Measurements from ENCODE around the gene THUMPD3.

The THUMPD3 gene

DNA sequence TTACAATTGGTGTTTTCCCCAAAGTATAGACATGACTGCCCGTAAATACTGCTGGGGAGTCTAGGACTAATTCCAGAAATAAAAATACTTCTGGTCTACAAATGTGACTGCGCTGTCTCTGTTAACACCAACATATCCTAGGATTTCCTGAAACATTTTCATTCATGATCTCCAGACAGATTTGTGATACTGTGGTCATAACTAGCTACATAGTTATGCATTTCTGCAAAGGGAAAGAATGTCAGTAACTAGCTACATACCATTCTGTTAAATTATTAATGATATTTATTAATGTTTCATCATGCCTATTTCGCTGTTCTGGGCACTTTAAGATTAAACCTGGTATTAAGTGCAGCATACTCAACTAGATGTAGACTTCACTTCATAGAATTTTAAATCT lies 67.9 kb downstream of the THUMPD3 start:
- DNase-seq = no peak

DNA sequence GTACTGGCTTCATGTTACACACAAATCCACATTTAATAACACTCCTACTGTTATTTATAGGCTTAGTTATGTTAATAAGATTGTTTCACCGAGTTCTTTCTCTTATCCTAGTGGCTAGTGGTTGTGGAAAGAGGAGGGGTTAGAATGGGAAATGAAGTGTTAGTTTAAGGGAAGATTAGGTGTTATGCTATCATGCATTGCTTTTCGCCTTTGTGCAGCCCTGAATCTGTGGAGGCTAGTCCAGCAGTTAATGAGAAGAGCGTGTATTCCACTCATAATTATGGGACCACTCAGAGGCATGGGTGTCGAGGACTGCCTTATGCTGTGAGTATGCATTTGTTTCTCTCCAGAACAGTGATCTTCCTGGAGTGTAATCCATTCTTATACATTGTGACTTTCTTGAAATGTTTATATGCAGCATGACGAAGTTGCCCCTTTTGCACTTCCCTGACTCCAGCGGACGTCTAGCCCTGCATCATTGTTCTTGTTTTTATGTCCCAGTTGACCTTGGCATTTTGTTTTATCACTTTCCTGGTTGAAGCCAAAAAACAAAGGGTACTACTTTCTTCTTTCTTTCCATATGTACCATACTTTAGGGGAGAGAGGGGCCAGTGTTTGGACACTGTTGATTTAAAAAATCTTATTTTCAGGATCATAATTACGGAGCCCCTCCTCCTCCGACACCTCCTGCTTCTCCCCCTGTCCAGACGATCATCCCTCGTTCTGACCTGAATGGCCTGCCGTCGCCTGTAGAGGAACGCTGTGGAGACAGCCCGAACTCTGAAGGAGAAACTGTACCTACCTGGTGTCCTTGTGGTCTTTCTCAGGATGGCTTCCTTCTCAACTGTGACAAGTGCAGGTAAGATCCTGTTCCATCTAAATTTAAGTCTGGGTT lies 71.0 kb downstream of the THUMPD3 start:
- no peak for DNase-seq

DNA sequence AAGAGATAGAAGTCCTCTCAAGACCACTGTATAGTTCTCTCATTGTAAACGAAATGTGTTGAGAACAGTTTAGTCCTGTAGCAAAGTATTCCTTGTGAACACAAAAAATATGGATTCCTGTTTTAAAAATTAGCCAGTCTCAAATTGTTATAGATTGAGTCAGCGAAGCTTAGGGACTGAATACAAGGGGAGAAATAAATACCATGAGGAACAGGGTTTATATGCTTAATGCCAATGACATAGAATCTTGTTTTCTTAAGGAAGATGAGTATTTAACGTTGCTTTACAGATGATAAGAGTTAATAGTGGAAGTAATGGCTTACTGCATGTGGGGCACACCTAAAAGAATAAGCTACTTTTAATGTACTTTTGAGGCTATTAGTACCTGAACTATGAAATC lies 72.5 kb downstream of the THUMPD3 start:
- DNase-seq = no peak

Data from NCI-H1694 treated with DMSO at 0.1 percent for 48 hours (cell line).